GM04504 (cell line): ENCODE measurements around the gene OPHN1.
"Not testable (repeated sequence)": the region's sequence is repeated elsewhere in the genome, so short reads cannot be mapped to it uniquely, and the experiment has no call there.

Source experiments
- DNase-seq: peaks from one replicate; pipeline ENCODE4 v3.0.0-alpha.2; 2012; ENCODE audit warnings: low read depth

OPHN1 gene

DNA sequence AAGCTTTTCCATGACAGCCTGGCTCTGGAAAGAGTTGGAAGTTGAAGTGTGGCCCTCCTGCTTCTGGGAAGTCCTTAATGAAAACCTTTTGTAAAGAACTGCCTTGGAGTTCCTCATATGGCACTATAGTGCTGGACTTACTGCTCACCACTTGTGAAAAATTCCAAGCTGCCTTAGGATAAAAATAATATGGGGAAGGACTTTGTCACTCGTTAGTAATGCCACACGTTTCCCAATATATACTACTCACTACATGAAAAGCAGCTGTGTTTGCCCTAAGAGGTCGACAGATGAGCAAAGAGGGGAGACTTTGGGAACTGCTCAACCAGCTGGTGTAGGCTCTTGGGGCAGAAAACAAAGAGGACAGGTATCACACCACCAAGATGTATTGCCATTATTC lies 11.7 kb downstream of the OPHN1 start:
- no peak for DNase-seq

DNA sequence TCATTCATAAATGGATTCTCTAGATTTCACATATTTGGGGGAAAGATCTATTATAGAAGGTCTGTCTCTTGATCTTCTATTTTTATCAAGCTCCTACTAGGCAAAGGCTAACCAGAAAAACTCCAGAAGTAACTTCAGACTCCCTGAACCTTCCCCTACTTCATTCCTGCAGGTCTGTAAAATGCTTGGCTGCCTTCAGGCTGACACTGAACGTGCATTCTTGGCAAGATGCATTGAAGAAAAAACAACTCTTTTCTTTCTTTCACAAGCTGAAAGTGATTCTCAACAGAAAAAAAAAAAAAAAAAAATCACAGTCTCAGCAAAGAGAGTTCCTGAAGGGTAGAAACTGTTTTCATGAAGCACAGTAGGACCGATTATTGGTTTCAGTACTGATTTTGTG lies 12.7 kb downstream of the OPHN1 start:
- no peak for DNase-seq

DNA sequence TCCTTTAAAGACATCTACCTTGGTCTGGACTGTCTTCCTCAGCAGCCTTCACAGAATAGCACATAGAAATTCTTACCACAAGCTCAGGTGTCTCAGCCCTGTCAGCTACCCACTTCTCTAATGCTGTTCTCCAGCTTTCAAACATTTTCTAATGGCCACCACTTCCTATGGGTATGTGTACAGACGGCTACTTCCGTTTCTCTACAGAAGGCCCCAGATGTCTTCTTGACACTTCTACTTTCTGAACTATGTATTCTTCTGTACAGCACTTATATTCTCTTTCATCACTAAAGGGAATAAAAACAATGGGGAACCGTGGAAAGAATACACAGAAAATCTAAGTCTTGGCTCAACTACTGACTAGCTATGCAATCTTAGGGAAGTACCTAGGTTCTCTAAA lies 13.3 kb downstream of the OPHN1 start:
- DNase-seq, result no peak

DNA sequence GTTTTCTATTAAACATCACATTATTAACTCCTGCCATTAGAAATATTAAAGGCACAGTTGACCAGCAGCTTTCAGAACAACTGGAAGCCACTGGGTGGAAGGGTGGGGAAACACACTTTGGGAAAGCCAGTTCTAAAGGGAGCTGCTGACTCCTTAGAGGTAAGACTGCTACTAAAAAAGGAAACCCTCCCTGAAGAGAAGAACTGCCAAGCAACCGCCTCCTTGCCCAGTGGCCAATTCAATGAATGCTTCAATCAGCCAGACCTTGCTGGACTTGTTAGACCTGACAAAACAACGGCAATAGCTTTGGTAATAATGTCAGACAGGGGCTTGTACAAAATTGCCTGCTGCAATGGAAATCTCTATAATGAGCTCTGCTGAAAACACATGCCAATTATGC lies 15.6 kb downstream of the OPHN1 start:
- no peak for DNase-seq

DNA sequence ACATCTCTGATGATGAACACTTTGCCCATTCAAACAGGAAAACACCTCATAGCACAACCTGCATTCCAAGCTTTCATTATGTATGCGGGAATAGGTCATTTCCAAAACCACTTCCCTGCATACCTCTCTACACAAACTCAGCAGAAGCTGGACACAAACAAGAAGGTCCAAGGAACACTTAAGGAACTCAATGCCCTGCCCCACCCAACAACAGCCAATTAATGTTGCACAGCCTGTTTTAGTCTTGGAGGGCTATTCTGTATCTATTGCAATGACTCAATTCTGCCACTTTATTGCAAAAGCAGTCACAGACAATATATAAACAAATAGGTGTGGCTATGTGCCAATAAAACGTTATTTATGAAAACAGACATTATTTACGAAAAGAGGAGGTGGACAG lies 16.7 kb downstream of the OPHN1 start:
- no peak for DNase-seq

DNA sequence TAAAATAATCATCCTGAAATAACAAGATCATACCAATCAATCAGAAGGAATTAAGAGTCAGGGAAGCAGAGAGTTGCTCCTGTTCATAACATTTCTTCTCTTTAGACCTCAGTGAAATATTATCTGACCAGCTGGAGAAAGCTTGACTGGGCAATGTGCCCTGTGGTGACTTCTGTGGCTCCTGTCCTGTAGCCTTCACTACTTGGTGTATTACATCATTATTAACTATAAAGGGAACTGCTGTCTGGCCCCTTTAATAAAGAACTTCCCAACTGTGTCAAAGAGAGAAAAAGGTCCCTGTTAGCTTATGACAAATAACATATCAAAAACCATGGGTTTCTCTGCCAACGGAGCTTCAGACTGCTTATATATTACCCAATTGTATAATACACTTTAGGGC lies 18.0 kb downstream of the OPHN1 start:
- DNase-seq, result peak; percentile 38

DNA sequence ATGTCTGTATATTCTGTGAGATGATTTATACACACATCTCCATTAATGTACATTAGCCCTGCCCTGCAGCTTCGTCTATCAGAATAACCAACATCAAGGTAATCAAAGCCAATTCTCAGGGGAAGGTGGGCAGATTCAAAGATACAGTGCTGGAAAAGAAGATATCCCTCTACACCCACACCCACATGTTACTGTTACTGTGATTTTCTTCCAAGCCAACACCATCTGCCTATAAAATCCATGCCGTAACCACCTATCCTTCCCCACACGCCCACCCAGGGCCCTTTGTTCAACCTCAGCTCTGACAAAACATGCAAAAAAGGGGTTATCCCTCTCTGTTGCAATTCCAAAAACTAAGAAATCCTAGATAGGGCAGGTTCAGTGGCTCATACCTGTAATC lies 20.0 kb downstream of the OPHN1 start:
- DNase-seq, result no peak

DNA sequence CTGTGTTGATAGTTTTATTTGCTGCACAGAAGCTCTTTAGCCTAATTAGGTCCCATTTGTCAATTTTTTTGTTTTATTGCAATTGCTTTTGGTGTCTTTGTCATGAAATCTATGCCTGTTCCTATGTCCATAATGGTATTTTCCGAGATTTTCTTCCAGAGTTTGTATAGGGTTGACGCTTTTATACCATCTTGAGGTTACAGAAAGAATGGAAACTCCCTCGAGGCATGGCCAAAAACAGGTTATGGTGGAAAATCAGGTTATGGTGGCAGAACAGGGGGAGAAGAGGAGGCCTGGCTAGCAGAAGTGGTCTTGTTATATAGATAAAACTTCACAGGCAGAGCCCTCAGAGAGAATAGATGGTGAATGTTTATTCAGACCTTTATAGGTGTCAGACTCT lies 21.6 kb downstream of the OPHN1 start:
- no peak for DNase-seq

DNA sequence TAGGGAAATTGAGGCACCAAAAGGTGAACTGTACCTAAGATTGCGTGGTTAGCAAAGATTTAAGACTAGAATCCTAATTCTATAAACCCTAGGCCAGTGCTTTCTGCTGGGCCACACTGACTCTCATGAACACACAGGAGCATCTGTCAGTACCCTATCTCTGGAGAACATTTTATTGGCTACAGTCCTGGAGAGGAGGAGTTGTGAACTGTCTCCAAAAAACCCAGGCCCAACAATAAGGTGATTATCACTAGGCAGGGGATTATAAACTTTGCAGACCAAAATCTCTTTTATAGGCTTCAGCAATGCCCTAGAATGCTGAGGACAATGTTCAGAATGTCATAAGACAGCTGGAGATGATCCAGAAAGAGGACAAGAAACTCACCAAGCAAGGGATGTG lies 24.1 kb downstream of the OPHN1 start:
- no peak for DNase-seq

DNA sequence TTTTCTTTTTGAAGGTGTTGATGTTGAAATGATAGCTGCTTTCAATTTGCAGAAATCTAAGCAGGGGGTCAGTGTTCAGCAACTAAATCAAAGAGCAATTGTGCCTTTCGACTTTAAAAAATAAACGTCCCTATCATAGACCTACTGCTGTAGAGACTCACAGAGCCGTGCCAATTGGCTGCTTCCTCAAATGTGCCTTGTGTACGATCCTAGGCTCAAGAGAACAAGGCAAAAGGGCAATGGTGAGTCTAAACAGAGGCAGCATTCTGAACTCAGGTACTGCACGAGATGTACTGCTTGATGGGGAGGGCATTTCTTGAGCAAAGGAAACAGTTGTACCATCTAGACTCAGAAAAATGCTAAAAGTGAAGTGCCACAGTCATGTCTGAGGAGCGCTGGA lies 29.8 kb downstream of the OPHN1 start:
- no peak for DNase-seq

DNA sequence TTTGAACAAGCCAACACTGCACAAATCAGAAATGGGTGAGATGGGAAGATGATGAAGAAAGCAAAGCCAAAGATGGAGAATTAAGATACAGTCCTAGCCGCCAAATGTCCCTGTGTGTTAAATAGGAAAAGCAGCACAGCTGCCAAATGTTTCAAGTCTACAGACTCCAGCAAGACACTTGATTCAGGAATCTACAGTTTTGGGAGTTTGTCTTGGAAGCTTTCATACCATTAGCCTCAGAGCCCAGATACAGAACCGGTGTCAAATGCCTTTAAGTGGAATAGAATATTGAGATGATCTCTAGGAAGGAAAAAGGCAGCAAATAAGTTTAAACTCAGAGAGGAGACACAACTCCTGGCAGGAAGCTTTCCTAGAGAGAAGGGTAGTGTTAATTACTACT lies 30.3 kb downstream of the OPHN1 start:
- no peak for DNase-seq

DNA sequence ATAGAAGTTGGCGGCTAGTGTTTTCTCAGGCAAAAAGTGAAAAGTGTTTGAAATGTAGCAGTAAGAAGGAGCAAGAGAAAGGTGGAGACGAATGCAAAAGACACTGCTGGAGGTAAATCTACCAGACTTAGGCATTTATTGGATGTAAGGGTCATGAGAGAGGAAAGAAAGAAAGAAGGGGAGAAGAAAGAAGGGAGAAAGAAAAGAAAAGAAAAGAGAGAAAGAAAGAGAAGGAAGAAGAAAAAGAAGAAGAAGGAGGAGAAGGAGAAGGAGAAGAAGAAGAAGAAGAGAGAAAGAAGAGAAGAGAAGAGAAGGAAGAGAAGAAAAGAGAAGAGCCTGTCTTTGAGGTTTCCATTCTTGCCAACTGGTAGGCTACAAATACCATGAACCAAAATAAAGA lies 31.2 kb downstream of the OPHN1 start:
- DNase-seq, result no peak

DNA sequence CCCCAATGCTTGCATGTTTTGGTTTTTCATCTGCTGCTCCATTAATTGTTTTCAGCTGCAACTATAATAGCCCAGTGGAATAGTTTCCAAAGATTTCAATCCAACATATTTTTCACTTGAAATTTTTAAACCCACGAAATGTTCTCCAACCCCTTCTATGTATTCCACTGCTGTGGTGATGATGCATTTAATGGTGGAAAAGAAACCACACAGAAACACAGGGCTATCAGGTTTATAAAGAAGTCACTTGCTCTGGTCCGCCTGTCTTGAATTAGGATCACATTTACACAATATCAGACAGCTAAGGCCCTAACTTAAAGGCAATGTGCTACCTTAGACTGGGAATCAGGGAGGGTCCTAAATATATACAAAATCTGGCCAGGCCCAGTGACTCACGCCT lies 35.0 kb downstream of the OPHN1 start:
- no peak for DNase-seq

DNA sequence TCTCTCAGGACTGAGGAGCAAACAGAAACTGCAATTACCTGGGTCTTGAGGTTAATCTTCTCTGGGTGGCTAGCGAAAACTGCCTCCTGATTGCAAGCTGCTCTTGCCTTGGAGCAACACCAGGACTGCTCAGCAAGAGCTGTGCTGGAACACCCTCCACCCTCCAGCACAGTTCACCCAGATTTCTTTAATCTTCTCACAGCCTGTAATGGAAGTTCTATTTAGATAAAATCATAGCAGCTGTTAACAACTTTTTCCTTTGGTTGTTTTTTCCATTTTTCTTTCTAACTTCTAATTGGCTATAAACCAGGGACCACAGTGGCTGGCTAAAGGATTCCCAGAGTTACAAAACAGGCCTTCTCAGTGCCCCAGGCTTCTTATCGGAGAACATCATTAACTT lies 36.3 kb downstream of the OPHN1 start:
- no peak for DNase-seq

DNA sequence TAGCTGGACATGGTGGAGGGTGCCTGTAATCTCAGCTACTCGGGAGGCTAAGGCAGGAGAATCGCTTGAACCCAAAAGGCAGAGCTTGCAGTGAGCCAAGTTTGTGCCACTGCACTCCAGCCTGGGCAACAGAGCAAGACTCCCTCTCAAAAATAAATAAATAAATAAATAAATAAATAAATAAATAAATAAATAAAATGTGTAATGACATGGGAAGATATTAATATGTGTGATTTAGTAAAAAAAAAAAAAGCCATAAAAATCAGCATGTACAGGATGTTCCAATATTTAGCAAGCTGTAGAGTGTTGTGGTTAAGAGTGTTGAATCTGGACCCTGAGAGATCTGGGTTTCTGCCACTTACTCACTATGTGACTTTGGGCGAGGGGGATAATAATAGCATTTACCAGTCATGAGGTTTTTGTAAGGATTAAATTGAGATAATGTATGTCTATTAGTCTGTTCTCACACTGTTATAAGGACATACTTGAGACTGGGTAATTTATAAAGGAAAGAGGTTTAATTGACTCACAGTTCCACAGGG lies 43.8 kb downstream of the OPHN1 start:
- not testable (repeated sequence) for DNase-seq

DNA sequence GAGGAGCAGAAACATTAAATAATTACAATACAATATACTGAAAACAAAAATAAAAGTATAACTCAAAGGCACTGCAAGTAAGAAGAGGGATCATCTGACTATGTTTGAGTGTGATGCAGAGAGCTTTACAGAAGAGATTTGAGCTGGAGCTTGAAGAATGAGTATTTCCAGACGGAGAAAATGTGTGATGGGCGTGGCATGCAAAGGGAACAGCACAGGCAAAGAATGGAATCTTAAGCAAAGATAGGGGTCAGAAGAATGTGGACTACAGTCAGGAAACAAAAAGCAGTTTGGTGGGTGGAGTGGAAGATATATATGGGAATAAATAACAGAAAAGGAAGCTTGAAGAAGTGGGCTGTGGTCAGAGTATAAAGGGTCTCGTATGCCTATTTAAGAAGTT lies 45.5 kb downstream of the OPHN1 start:
- DNase-seq, result no peak

DNA sequence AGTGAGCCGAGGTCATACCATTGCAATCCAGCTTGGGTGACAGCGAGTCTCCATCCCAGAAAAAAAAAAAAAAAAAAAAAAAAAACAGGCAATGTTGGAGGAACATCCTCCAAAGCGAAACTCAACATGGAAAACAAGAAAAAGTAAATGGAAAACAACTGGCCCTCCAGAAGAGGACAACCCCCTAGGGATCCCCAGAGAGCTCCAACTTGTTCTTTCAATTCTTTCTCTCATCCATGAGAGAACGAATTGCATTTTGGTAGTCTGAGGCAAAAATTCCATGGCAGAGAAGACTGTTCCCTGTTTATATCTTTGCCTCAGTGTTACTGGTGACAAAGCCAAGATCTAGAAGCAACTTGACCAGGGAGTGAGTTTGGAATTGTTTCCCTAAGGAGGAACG lies 49.8 kb downstream of the OPHN1 start:
- DNase-seq, result no peak

DNA sequence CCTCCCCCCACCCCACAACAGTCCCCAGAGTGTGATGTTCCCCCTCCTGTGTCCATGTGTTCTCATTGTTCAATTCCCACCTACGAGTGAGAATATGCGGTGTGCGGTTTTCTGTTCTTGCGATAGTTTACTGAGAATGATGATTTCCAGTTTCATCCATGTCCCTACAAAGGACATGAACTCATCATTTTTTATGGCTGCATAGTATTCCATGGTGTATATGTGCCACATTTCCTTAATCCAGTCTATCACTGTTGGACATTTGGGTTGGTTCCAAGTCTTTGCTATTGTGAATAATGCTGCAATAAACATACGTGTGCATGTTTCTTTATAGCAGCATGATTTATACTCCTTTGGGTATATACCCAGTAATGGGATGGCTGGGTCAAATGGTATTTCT lies 55.7 kb downstream of the OPHN1 start:
- DNase-seq, result not testable (repeated sequence)

DNA sequence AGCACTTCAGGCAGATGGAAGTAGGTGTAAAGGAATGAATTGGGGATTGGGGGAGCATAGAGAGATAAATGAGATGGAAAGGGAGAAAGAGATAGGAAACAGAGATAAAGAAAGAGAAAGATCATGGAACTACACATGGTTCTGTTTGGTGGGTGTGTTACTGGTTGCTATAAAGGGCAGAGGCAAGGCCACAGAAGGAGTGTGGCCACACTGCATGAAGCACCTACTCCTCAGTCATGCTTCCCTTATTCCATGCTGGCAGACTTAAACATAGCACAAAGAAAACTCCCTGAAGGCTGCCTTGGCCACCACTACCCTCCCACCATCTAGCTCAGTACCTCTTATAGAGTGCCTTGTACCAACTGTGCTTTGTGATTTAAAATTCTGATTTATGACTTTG lies 56.9 kb downstream of the OPHN1 start:
- no peak for DNase-seq

DNA sequence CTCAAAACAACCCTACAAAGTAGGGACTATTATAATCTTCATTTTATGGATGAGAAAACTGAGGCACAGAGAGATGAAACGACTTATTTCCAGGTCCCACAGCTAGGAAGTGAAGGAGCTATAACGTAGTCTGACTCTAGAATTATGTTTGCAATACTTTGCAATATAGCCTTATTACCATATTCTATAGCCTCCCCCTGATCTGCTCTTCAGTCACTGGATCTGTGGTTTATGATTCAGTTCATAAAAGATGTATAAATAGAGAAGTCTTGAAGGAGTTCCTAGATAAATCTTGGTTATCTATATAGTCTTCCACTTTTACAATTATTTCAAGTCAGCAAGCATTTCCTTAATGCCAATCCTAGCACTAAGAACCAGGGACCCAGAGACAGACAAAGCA lies 57.5 kb downstream of the OPHN1 start:
- DNase-seq, result no peak

DNA sequence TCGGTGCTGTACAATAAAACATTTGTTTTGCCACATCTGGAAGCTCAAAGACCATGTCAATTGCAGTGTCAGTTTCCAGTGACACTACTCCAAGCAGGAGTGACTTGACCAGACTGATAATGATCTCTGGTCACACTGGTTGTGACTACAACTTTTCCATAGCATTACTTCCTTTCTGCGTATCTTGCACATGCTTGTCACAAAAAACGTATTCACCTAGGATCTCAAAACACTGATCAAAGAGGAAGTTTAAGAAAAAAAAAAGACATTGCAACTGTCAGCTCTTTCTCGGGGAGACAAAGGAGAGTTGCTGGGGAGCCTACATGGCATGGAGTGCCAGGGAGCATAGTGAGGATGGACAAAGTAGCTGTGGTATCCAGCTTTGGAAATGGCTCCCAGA lies 60.6 kb downstream of the OPHN1 start:
- DNase-seq, result no peak

DNA sequence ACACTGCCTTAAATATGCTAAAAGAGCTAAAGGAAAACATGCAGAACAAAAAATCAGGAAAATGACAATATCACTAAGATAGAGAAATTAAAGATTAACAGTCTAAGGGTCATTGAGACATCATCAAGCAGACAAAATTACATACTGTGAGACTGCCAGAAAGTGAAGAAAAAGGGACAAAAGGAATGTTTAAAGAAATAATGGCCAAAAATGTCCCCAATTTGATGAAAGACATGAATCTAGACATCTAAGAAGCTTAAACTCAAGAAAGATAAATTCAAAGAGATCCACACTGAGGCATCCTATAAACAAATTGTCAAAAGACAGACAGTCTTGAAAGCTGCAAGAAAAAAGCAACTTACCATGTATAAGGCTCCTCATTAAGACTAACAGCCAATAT lies 63.7 kb downstream of the OPHN1 start:
- DNase-seq, result no peak

DNA sequence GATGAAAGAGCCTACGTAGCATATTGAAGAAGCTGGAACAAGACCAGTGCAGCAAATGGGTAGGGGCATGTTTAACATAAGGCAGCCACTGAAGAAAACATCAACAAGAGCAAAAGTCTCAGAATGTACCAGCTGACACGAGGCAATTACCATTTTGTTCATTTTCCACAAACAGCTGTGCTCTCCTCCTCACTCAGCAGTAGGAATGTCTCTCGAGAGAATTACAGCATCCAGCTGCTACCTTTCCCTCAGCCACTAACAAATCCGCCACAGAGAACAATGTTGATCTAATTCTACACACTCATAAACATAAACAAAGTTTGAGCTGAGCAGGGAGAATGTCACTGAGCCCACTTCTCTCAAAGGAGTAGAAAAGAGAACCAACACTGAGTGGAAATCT lies 68.0 kb downstream of the OPHN1 start:
- no peak for DNase-seq

DNA sequence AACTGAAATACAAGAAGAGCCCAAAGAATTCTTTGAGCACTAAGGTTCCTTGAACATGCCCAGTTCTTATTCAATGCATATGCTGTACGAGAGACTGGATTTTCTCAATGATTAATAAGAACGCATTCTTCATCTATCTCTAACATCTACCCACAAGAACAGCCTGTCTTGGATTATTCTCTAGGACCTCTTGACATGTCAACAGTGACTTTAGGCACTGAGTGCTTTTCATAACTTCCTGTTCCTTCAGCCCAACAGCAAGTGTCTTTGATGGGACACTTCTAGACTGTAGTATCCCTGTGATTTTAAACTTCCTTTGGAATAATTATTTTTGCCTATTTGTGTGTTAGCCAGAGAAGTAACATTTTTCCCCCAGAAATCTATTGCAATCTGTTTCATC lies 69.3 kb downstream of the OPHN1 start:
- no peak for DNase-seq

DNA sequence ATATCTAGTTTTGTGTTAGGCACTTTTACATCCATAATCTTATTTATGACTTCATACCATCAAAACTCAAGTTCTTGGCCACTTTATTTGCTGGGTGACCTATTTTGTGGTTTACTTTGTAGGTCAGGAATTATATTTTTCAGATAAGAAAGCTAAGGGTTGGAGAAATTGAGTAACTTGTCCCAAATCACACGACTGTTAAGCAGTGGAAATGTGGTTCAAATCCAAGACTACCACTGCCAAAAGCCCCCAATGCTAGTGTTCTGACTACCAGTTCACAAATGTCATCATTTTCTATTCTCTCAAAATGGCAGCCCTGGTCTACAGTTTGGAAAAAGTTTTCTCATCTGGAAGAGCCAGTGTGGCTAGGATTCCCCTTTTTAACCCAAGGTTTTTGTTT lies 74.6 kb downstream of the OPHN1 start:
- no peak for DNase-seq
